ENCODE data around the gene PDCD7. TPM values are rescaled to one million over a fixed set of nuclear protein-coding genes. Genes with fewer than 3 reads are reported as not detected.
"Not testable (repeated sequence)": the region's sequence is repeated elsewhere in the genome, so short reads cannot be mapped to it uniquely, and the experiment has no call there.

Gene PDCD7
- total RNA-seq, 4 donors from 2014 or later: 27.9 to 57.5 (median 37.8) TPM

- no peak overlapping the region for H3K27ac ChIP-seq
Measured at GRCh38 chr15:65095011-65095746, 38.4 kb downstream of the PDCD7 start.

GRCh38 chr15:65094294-65094995 is 39.2 kb downstream of the PDCD7 start:
- H3K4me1 ChIP-seq: peaks cover 0 to 34% (median 1%) of the 10 kb centered on the region in 4 donors
- peaks cover 0 to 50% (median 0%) of the 10 kb centered on the region in 3 donors for H3K36me3 ChIP-seq
- no peak for TF ChIP-seq POLR2A (IDR thresholded peaks at IDR 0.05)
- no peak for DNase-seq (ENCODE audit: low spot score in 2 of 2)
- H3K27me3 ChIP-seq: no peaks in the 10 kb centered on the region
- H3K9me3 ChIP-seq: no peaks in the 10 kb centered on the region
- peak overlapping the region in 1 of 4 donors; percentile 7 for H3K27ac ChIP-seq
- 79 to 82% methylated on average over 13 to 14 of the region's 14 CpGs for WGBS, 2 donors
- H3K4me3 ChIP-seq: no peak overlapping the region

More at GRCh38 chr15:65095011-65095746, 38.4 kb downstream of the PDCD7 start:
- Histone ChIP-seq H3K36me3 (peaks cover 0 to 58% (median 0%) of the 10 kb centered on the region in 3 donors), H3K4me1 (peaks cover 0 to 30% (median 0%) of the 10 kb centered on the region in 4 donors), H3K4me3 (no peak overlapping the region), H3K27me3 (no peaks in the 10 kb centered on the region), H3K9me3 (no peaks in the 10 kb centered on the region)
- no peak for DNase-seq (ENCODE audit: low spot score in 2 of 2)
- TF ChIP-seq POLR2A (IDR thresholded peaks at IDR 0.05) (no peak), CTCF (IDR thresholded peaks at IDR 0.05) (no peak), EP300 (IDR thresholded peaks at IDR 0.05) (no peak)
- WGBS, 2 donors: 59 to 71% methylated on average over 5 of the region's 5 CpGs

- Histone ChIP-seq H3K4me1 (peaks cover 0 to 40% (median 5%) of the 10 kb centered on the region in 4 donors), H3K36me3 (peaks cover 0 to 44% (median 0%) of the 10 kb centered on the region in 3 donors), H3K27ac (peak overlapping the region in 1 of 4 donors; percentile 7)
- DNase-seq (ENCODE audit: low spot score in 2 of 2); H3K27me3 ChIP-seq; H3K4me3 ChIP-seq; H3K9me3 ChIP-seq: not testable (repeated sequence)
- 78 to 86% methylated on average over 13 of the region's 13 CpGs for WGBS, 2 donors
Measured at GRCh38 chr15:65093793-65094170, 39.8 kb downstream of the PDCD7 start.

- H3K27me3 ChIP-seq: no peaks in the 10 kb centered on the region
- H3K4me3 ChIP-seq: no peak overlapping the region
- H3K27ac ChIP-seq: no peak overlapping the region
- H3K9me3 ChIP-seq: no peaks in the 10 kb centered on the region
- no peak for DNase-seq (ENCODE audit: low spot score in 2 of 2)
- 84 to 91% methylated on average over 16 of the region's 17 CpGs for WGBS, 2 donors
- no peak for TF ChIP-seq EP300 (IDR thresholded peaks at IDR 0.05)
- TF ChIP-seq CTCF (IDR thresholded peaks at IDR 0.05): no peak
- no peak for TF ChIP-seq POLR2A (IDR thresholded peaks at IDR 0.05)
- H3K4me1 ChIP-seq: peaks cover 0 to 47% (median 5%) of the 10 kb centered on the region in 4 donors
- peaks cover 0 to 37% (median 0%) of the 10 kb centered on the region in 3 donors for H3K36me3 ChIP-seq
Measured at GRCh38 chr15:65092911-65093792, 40.5 kb downstream of the PDCD7 start.

- H3K27me3 ChIP-seq: no peaks in the 10 kb centered on the region
- TF ChIP-seq CTCF (IDR thresholded peaks at IDR 0.05) (no peak), EP300 (IDR thresholded peaks at IDR 0.05) (no peak), POLR2A (IDR thresholded peaks at IDR 0.05) (no peak)
- H3K4me1 ChIP-seq: peaks cover 0 to 57% (median 7%) of the 10 kb centered on the region in 4 donors
- H3K4me3 ChIP-seq: no peak overlapping the region
- 46 to 64% methylated on average over 11 to 12 of the region's 12 CpGs for WGBS, 2 donors
- DNase-seq (ENCODE audit: low spot score in 2 of 2): no peak
- H3K27ac ChIP-seq: peak overlapping the region in 2 of 4 donors; percentile 37 to 74
- H3K36me3 ChIP-seq: peaks cover 0 to 27% (median 0%) of the 10 kb centered on the region in 3 donors
- H3K9me3 ChIP-seq: no peaks in the 10 kb centered on the region
Measured at GRCh38 chr15:65091946-65092770, 41.5 kb downstream of the PDCD7 start.
